Measurements from ENCODE around the gene OOSP4A. TPM values are rescaled to one million over a fixed set of nuclear protein-coding genes. Genes with fewer than 3 reads are reported as not detected.

Gene OOSP4A
- total RNA-seq, 1 donor from 2014 or later = not detected

DNA sequence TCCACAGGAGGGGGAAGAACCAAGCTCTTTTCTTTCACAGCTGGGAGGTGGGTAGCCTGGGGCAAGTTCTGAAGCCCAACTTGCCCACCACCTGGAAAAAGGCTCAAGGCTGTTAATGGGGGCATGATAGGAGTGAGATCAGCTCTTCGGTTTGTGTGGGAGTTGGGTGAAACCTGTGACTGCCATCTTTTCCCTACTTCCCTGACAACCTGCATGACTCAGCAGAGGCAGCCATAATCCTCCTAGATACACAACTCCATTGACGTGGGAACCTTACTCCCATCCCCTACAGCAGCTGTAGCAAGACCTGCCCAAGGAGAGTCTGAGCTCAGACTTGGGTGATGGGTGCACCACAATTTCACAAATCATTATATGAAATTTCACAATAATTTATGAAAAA is 39.9 kb downstream of the OOSP4A start:
- Mint-ChIP-seq H3K4me3 (ENCODE audit: unreplicated experiment) (no peak overlapping the region), H3K27ac (ENCODE audit: unreplicated experiment) (no peak overlapping the region)

DNA sequence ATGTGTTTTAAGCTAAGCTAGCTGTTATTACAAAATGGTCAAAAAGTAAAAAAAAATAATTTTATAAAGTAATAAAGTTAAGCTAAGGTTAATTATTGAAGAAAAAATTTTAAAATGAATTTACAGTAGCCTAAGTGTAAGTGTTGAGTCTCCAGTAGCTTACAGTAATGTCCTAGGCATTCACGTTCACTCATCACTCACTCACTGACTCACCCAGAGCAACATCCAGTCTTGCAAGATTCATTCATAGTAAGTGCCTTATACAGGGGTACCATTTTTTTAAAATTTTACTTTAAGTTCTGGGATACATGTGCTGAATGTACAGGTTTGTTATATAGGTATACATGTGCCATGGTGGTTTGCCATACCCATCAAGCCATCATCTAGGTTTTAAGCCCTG is 41.5 kb downstream of the OOSP4A start:
- no peak overlapping the region for H3K4me3 Mint-ChIP-seq (ENCODE audit: unreplicated experiment)
- no peaks in the 10 kb centered on the region for H3K9me3 Mint-ChIP-seq (ENCODE audit: unreplicated experiment)
- TF ChIP-seq, protein P1, sequence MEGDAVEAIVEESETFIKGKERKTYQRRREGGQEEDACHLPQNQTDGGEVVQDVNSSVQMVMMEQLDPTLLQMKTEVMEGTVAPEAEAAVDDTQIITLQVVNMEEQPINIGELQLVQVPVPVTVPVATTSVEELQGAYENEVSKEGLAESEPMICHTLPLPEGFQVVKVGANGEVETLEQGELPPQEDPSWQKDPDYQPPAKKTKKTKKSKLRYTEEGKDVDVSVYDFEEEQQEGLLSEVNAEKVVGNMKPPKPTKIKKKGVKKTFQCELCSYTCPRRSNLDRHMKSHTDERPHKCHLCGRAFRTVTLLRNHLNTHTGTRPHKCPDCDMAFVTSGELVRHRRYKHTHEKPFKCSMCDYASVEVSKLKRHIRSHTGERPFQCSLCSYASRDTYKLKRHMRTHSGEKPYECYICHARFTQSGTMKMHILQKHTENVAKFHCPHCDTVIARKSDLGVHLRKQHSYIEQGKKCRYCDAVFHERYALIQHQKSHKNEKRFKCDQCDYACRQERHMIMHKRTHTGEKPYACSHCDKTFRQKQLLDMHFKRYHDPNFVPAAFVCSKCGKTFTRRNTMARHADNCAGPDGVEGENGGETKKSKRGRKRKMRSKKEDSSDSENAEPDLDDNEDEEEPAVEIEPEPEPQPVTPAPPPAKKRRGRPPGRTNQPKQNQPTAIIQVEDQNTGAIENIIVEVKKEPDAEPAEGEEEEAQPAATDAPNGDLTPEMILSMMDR (IDR thresholded peaks at IDR 0.05; ENCODE audit: unreplicated experiment) = no peak
- DNase-seq (ENCODE audit: low spot score) = no peak
- no peaks in the 10 kb centered on the region for H3K27me3 Mint-ChIP-seq (ENCODE audit: unreplicated experiment)
- no peak overlapping the region for H3K27ac Mint-ChIP-seq (ENCODE audit: unreplicated experiment)
- H3K4me1 Mint-ChIP-seq (ENCODE audit: unreplicated experiment) = no peaks in the 10 kb centered on the region
- H3K36me3 Mint-ChIP-seq (ENCODE audit: low read depth, unreplicated experiment) = no peaks in the 10 kb centered on the region

More for the DNA sequence above, 39.9 kb downstream of the OOSP4A start:
- Mint-ChIP-seq H3K36me3 (ENCODE audit: low read depth, unreplicated experiment) (no peaks in the 10 kb centered on the region), H3K4me1 (ENCODE audit: unreplicated experiment) (no peaks in the 10 kb centered on the region), H3K27me3 (ENCODE audit: unreplicated experiment) (no peaks in the 10 kb centered on the region), H3K9me3 (ENCODE audit: unreplicated experiment) (no peaks in the 10 kb centered on the region)
- TF ChIP-seq, protein P1 (IDR thresholded peaks at IDR 0.05; ENCODE audit: unreplicated experiment) = no peak
- no peak for DNase-seq (ENCODE audit: low spot score)

DNA sequence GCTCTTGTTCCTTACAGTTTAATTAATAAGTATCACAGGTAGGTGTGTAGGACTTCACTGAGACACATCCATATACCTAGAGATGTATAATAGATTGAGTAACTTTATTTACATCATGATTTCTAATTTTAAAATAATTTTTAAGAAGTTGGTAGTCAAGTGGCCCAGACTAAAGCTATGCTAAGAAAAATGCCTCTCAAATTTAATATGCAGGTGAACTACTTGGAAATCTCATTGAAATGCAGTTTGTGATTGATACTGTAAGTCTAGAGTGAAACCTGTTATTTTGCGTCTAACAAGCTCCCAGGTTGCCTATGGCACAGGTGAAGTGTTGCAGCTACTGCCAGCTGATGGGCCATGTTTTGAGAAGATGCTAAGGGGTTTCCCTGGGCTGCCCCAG is 53.0 kb downstream of the OOSP4A start, which contains the start of gene OOSP4B:
Gene OOSP4B, plus strand, starts transcription at position 301 of the 400 bp plus-strand sequence.
- H3K9me3 Mint-ChIP-seq (ENCODE audit: unreplicated experiment) = no peaks in the 10 kb centered on the region
- DNase-seq (ENCODE audit: low spot score) = no peak
- no peaks in the 10 kb centered on the region for H3K4me1 Mint-ChIP-seq (ENCODE audit: unreplicated experiment)
- peaks cover 3% of the 10 kb centered on the region for H3K27me3 Mint-ChIP-seq (ENCODE audit: unreplicated experiment)
- TF ChIP-seq, protein P1 (IDR thresholded peaks at IDR 0.05; ENCODE audit: unreplicated experiment) = no peak
- no peaks in the 10 kb centered on the region for H3K36me3 Mint-ChIP-seq (ENCODE audit: low read depth, unreplicated experiment)
- H3K27ac Mint-ChIP-seq (ENCODE audit: unreplicated experiment) = no peak within 1 kb of the TSS
- no peak within 1 kb of the TSS for H3K4me3 Mint-ChIP-seq (ENCODE audit: unreplicated experiment)

DNA sequence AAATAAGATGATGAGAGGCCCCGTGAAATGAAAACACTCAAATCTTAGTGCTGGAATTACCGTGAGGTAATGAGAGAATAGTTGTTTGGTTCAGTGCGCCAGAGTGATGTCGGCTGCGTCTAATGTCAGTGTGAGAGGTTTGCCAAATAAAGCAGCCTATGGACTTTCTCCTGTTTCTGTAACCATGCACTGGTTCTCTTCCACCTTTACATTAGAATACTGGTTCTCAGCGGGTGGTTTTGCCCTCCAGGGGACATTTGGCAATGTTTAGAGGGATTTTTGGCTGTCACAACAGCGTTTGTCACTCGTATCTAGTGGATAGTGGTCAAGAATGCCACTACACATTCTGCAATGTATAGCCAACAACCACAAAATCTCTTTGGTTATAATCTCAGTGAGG is 54.2 kb downstream of the OOSP4A start:
- Mint-ChIP-seq H3K4me1 (ENCODE audit: unreplicated experiment) (no peaks in the 10 kb centered on the region), H3K27ac (ENCODE audit: unreplicated experiment) (no peak overlapping the region), H3K9me3 (ENCODE audit: unreplicated experiment) (no peaks in the 10 kb centered on the region), H3K4me3 (ENCODE audit: unreplicated experiment) (no peak overlapping the region), H3K36me3 (ENCODE audit: low read depth, unreplicated experiment) (no peaks in the 10 kb centered on the region), H3K27me3 (ENCODE audit: unreplicated experiment) (peaks cover 3% of the 10 kb centered on the region)
- TF ChIP-seq, protein P1 (IDR thresholded peaks at IDR 0.05; ENCODE audit: unreplicated experiment) = no peak
- no peak for DNase-seq (ENCODE audit: low spot score)

Other genes with a start within 250 kb of the OOSP4A start
- gene STX3, start 208.7 kb upstream of the OOSP4A start, total RNA-seq (ENCODE audit: unreplicated experiment) = 140 TPM
- 47.2 TPM for gene MRPL16, start 153.3 kb upstream of the OOSP4A start, total RNA-seq (ENCODE audit: unreplicated experiment)
- not detected for gene CBLIF, start 118.5 kb upstream of the OOSP4A start, total RNA-seq (ENCODE audit: unreplicated experiment)
- gene TCN1, start 97.5 kb upstream of the OOSP4A start, total RNA-seq (ENCODE audit: unreplicated experiment) = not detected
- gene OOSP3, start 85.3 kb upstream of the OOSP4A start, total RNA-seq (ENCODE audit: unreplicated experiment) = 0.54 TPM
- 0.38 TPM for gene OOSP1, start 25.6 kb upstream of the OOSP4A start, total RNA-seq (ENCODE audit: unreplicated experiment)
- gene OOSP4B, start 53.1 kb downstream of the OOSP4A start, total RNA-seq (ENCODE audit: unreplicated experiment) = not detected
- gene OOSP2, start 76.4 kb downstream of the OOSP4A start, total RNA-seq (ENCODE audit: unreplicated experiment) = not detected
- 1.4 TPM for gene MS4A3, start 92.6 kb downstream of the OOSP4A start, total RNA-seq (ENCODE audit: unreplicated experiment)
- gene MS4A2, start 124.6 kb downstream of the OOSP4A start, total RNA-seq (ENCODE audit: unreplicated experiment) = 0.10 TPM
- not detected for gene MS4A6A, start 219.1 kb downstream of the OOSP4A start, total RNA-seq (ENCODE audit: unreplicated experiment)